GM12878 (cell line): ENCODE results near the gene ZMYM1. TPM values are rescaled to one million over a fixed set of nuclear protein-coding genes. Genes with fewer than 3 reads are reported as not detected.
A peak's percentile ranks its signal among the peaks of the same experiment; 100 is the strongest.

Experiments
- CBFB ChIP-seq: IDR thresholded peaks from 2 replicates; pipeline ENCODE4 v1.6.1; 2016; ENCODE audit warnings: antibody characterized with exemption, low read depth
- CBX5 ChIP-seq: sonication (generic); IDR thresholded peaks from 2 replicates; pipeline ENCODE4 v1.6.1; 2016; ENCODE audit warnings: low read depth, moderate library complexity, mild to moderate bottlenecking, inconsistent platforms
- CEBPB ChIP-seq, 2 experiments: fragments of 150-350 bp in 1 of 2; IDR thresholded peaks; 2 replicates each; pipeline ENCODE4 v1.6.1; 2012 to 2014; ENCODE audit warnings: low read depth in 2 of 2, low read length in 2 of 2, borderline replicate concordance in 1 of 2, inconsistent platforms in 1 of 2
- CREM ChIP-seq: IDR thresholded peaks from 2 replicates; pipeline ENCODE4 v1.6.1; 2014; ENCODE audit warnings: antibody characterized with exemption, low read depth
- EGR1 ChIP-seq, 2 experiments: IDR thresholded peaks; 1 replicate in 1 of 2; 2 replicates in 1 of 2; pipeline ENCODE4 v1.6.1; 2011 to 2012; ENCODE audit warnings: low read depth in 2 of 2, low read length in 2 of 2, borderline replicate concordance in 1 of 2, mild to moderate bottlenecking in 1 of 2, moderate library complexity in 1 of 2
- IKZF1 ChIP-seq: fragments of 450-650 bp; conservative IDR thresholded peaks from 2 replicates; pipeline ENCODE4 v1.6.1; 2017; ENCODE audit warnings: antibody characterized with exemption, mild to moderate bottlenecking
- IKZF2 ChIP-seq, 2 experiments: fragments of 450-650 bp; IDR thresholded peaks; 2 replicates each; pipeline ENCODE4 v1.6.1; 2017; ENCODE audit warnings: mild to moderate bottlenecking in 2 of 2, moderate library complexity in 2 of 2
- KAT2A ChIP-seq: conservative IDR thresholded peaks from 2 replicates; pipeline ENCODE4 v1.6.1; 2011; ENCODE audit warnings: low read depth, low read length; ENCODE audit not compliant: control insufficient read depth
- MEF2B ChIP-seq: fragments of 450-650 bp; IDR thresholded peaks from 2 replicates; pipeline ENCODE4 v1.6.1; 2018; ENCODE audit warnings: mild to moderate bottlenecking, moderate library complexity; ENCODE audit not compliant: partially characterized antibody, poor library complexity, severe bottlenecking
- NFXL1 ChIP-seq: fragments of 450-650 bp; IDR thresholded peaks from 2 replicates; pipeline ENCODE4 v1.6.1; 2017; ENCODE audit warnings: antibody characterized with exemption, mild to moderate bottlenecking, borderline replicate concordance
- NFYB ChIP-seq: IDR thresholded peaks from 2 replicates; pipeline ENCODE4 v1.6.1; 2011; ENCODE audit warnings: low read depth, mild to moderate bottlenecking, low read length, improper control_type of control experiment, moderate library complexity; ENCODE audit not compliant: insufficient read depth
- RUNX3 ChIP-seq: IDR thresholded peaks from 2 replicates; pipeline ENCODE4 v1.6.1; 2012; ENCODE audit warnings: low read length, inconsistent platforms
- STAT1 ChIP-seq: fragments of 450-650 bp; conservative IDR thresholded peaks from 2 replicates; pipeline ENCODE4 v1.6.1; 2014; ENCODE audit warnings: antibody characterized with exemption, mild to moderate bottlenecking
- STAT3 ChIP-seq: IDR thresholded peaks from 2 replicates; pipeline ENCODE4 v1.6.1; 2011; ENCODE audit warnings: low read depth, low read length, improper control_type of control experiment
- ZNF592 ChIP-seq: fragments of 450-650 bp; IDR thresholded peaks from 2 replicates; pipeline ENCODE4 v1.6.1; 2017; ENCODE audit warnings: mild to moderate bottlenecking, moderate library complexity
- ZNF687 ChIP-seq: fragments of 450-650 bp; IDR thresholded peaks from 2 replicates; pipeline ENCODE4 v1.6.1; 2017; ENCODE audit warnings: mild to moderate bottlenecking, moderate library complexity
- polyA plus RNA-seq, 11 experiments: library from polyadenylated mRNA; depleted of rRNA in 4 of 11; unstranded in 6 of 11; stranded (reverse) in 5 of 11; fragments of >200 nt; fragmentation: Nextera tagmentation in 4 of 11; fragmentation: Illumina TruSeq in 1 of 11; extraction: Ambion mirVana in 4 of 11; extraction: Trizol in 1 of 11; gene quantifications; 1 replicate in 1 of 11; 2 replicates in 10 of 11; pipeline versions ENCODE4 v1.2.1 to v1.2.3, GENCODE V29; 2011 to 2016; ENCODE audit warnings: inconsistent platforms in 2 of 11, missing spikeins in 2 of 11, low read depth in 1 of 11
- total RNA-seq, 4 experiments: library from RNA; depleted of rRNA in 3 of 4; stranded (reverse); fragments of >200 nt in 3 of 4; fragmentation: Illumina TruSeq in 1 of 4; extraction: Trizol in 1 of 4; gene quantifications; 2 replicates each; pipeline versions ENCODE4 v1.2.1 to v1.2.3, GENCODE V29; 2013 to 2021

The ZMYM1 gene
- total and polyA plus RNA-seq, 10 of the 15 experiments (the other 5 are each of a cell fraction or from before 2014, with no cell fraction given): 0.45 to 5.2 (median 1.4) TPM

GRCh38 chr1:35079003-35079930, at the start of gene ZMYM1 (continued):
- TF ChIP-seq ZNF592 (no peak), STAT1 (peak; percentile 40; the same call in 1 of the 2 replicates), IKZF1 (peak; percentile 97), NFYB (no peak), MEF2B (peak; percentile 14), EGR1 (IDR thresholded peaks at IDR 0.05; ENCODE audit: borderline replicate concordance in 1 of 2, low read depth in 2 of 2, low read length in 2 of 2) (no peak), CREM (peak; percentile 72), CBFB (peak; percentile 64), NFXL1 (no peak), STAT3 (no peak), RUNX3 (peak; percentile 65), ZNF687 (peak; percentile 91), KAT2A (no peak), CEBPB (IDR thresholded peaks at IDR 0.05; ENCODE audit: borderline replicate concordance in 1 of 2, low read depth in 2 of 2, low read length in 2 of 2) (no peak), CBX5 (no peak), IKZF2 (IDR thresholded peaks at IDR 0.05) (peak; percentile 91 to 94)
